ENCODE measurements around the gene CFAP299.

- TF ChIP-seq MYC (IDR thresholded peaks at IDR 0.05; ENCODE audit: borderline replicate concordance, low read length) (no peak), EHMT2 (IDR thresholded peaks at IDR 0.05; ENCODE audit: low read depth) (no peak), NR3C1 (IDR thresholded peaks at IDR 0.05) (no peak), CTCF (IDR thresholded peaks at IDR 0.05) (no peak), POLR2A (IDR thresholded peaks at IDR 0.05; ENCODE audit: low read length) (no peak), SREBF2 (IDR thresholded peaks at IDR 0.05) (no peak), EP300 (IDR thresholded peaks at IDR 0.05) (no peak), ESRRA (IDR thresholded peaks at IDR 0.05; ENCODE audit: borderline replicate concordance, low read length) (no peak), E2F6 (IDR thresholded peaks at IDR 0.05; ENCODE audit: borderline replicate concordance, low read depth) (no peak), USF2 (IDR thresholded peaks at IDR 0.05) (no peak), RAD21 (conservative IDR thresholded peaks at IDR 0.05 in 1 of 2, IDR thresholded peaks at IDR 0.05 in 1 of 2) (no peak), HMGXB4 (CRISPR knock-in tag; IDR thresholded peaks at IDR 0.05; ENCODE audit: borderline replicate concordance) (no peak)
Measured at GRCh38 chr4:80726471-80726870, 390.9 kb downstream of the CFAP299 start.

Data from A549 (cell line).